Activated CD4-positive, alpha-beta T cell treated with anti-CD3 and anti-CD28 coated beads for 48 hours (primary cell): Measurements from ENCODE around the gene IRF8.

Experiments used
- DNase-seq: peaks from one replicate; pipeline ENCODE4 v3.0.0-alpha.2; 2020

IRF8 gene

GRCh38 chr16:85915125-85915845 lies 16.3 kb downstream of the IRF8 start:
- no peak for DNase-seq

- DNase-seq, result no peak
Measured at GRCh38 chr16:85916141-85916890, 17.4 kb downstream of the IRF8 start.

- DNase-seq, result peak; percentile 48
Measured at GRCh38 chr16:85917012-85917411, 18.1 kb downstream of the IRF8 start.

GRCh38 chr16:85917959-85918358 lies 19.0 kb downstream of the IRF8 start:
- no peak for DNase-seq

- no peak for DNase-seq
Measured at GRCh38 chr16:85918436-85918835, 19.5 kb downstream of the IRF8 start.

GRCh38 chr16:85919271-85920267 lies 20.6 kb downstream of the IRF8 start:
- DNase-seq, result no peak

- DNase-seq, result no peak
Measured at GRCh38 chr16:85921026-85921425, 22.1 kb downstream of the IRF8 start.

GRCh38 chr16:85923153-85924021 lies 24.4 kb downstream of the IRF8 start:
- no peak for DNase-seq

GRCh38 chr16:85924675-85925074 lies 25.7 kb downstream of the IRF8 start:
- DNase-seq, result peak; percentile 73

- no peak for DNase-seq
Measured at GRCh38 chr16:85926370-85926769, 27.4 kb downstream of the IRF8 start.

GRCh38 chr16:85927371-85927770 lies 28.4 kb downstream of the IRF8 start:
- DNase-seq, result no peak

- DNase-seq, result no peak
Measured at GRCh38 chr16:85927959-85928358, 29.0 kb downstream of the IRF8 start.

GRCh38 chr16:85928401-85928820 lies 29.4 kb downstream of the IRF8 start:
- no peak for DNase-seq

GRCh38 chr16:85929259-85929721 lies 30.3 kb downstream of the IRF8 start:
- DNase-seq, result no peak

GRCh38 chr16:85930301-85930700 lies 31.3 kb downstream of the IRF8 start:
- no peak for DNase-seq

GRCh38 chr16:85931596-85932402 lies 32.8 kb downstream of the IRF8 start:
- no peak for DNase-seq

- DNase-seq, result no peak
Measured at GRCh38 chr16:85934210-85934609, 35.2 kb downstream of the IRF8 start.

- no peak for DNase-seq
Measured at GRCh38 chr16:85935391-85935973, 36.5 kb downstream of the IRF8 start.

- DNase-seq, result peak; percentile 84
Measured at GRCh38 chr16:85935974-85936760, 37.2 kb downstream of the IRF8 start.

GRCh38 chr16:85936816-85937215 lies 37.9 kb downstream of the IRF8 start:
- peak; percentile 49 for DNase-seq
